B cell (primary cell): ENCODE measurements around the gene AATK. TPM values are rescaled to one million over a fixed set of nuclear protein-coding genes. Genes with fewer than 3 reads are reported as not detected.

Experiments used
- ATAC-seq: fragments of 200-7000 bp; cut with Tn5 transposase; one replicate; pipeline ENCODE4 v1.10.0; 2021; ENCODE audit warnings: low read depth, mild to moderate bottlenecking, moderate number of reproducible peaks, moderate library complexity
- CTCF ChIA-PET: fragments of 350-600 bp; sonication (Branson Sonifier 250); formaldehyde crosslinking; loops from one replicate; lab custom pipeline; 2021; ENCODE audit warnings: antibody characterized with exemption, inconsistent platforms; lab: Charles Lee
- POLR2A ChIA-PET: fragments of 350-600 bp; sonication (Branson Sonifier 250); formaldehyde crosslinking; loops from one replicate; lab custom pipeline; 2021; ENCODE audit warnings: antibody characterized with exemption; lab: Charles Lee
- DNase-seq: peaks from one replicate; pipeline ENCODE4 v3.0.0; 2013
- H2AFZ ChIP-seq: 2 replicates; pipeline ENCODE4 v1.6.1; 2012; ENCODE audit warnings: mild to moderate bottlenecking, low read depth, low read length; ENCODE audit not compliant: insufficient read depth, poor library complexity, severe bottlenecking
- H3K27ac ChIP-seq, 2 donors: 1 replicate in 1 of 2; 2 replicates in 1 of 2; pipeline ENCODE4 v1.5.1; 2012 to 2013; ENCODE audit warnings: low read length in 2 of 2, mild to moderate bottlenecking in 2 of 2, moderate library complexity in 1 of 2
- H3K27me3 ChIP-seq, 4 experiments: fragments of 200-600 bp in 1 of 4; sonication (generic) in 1 of 4; replicated peaks in 1 of 4; 1 replicate in 2 of 4; 2 replicates in 2 of 4; pipeline versions ENCODE4 v1.6.1 to v1.7.0; 2013 to 2016; ENCODE audit warnings: low read length in 3 of 4, mild to moderate bottlenecking in 2 of 4, mixed read lengths in 1 of 4, moderate library complexity in 1 of 4; ENCODE audit not compliant: insufficient read depth in 4 of 4, control insufficient read depth in 3 of 4; ENCODE audit errors: control extremely low read depth in 1 of 4
- H3K36me3 ChIP-seq, 2 experiments: replicated peaks in 1 of 2; 1 replicate in 1 of 2; 2 replicates in 1 of 2; pipeline versions ENCODE4 v1.6.1 to v1.7.1; 2013; ENCODE audit warnings: low read length in 1 of 2; ENCODE audit not compliant: insufficient read depth in 2 of 2, control insufficient read depth in 1 of 2; ENCODE audit errors: control extremely low read depth in 1 of 2, extremely low read depth in 1 of 2
- H3K4me1 ChIP-seq, 2 donors: fragments of 200-600 bp in 1 of 2; sonication (generic) in 1 of 2; 1 replicate in 1 of 2; 2 replicates in 1 of 2; pipeline versions ENCODE4 v1.5.1 to v1.6.1; 2013 to 2017; ENCODE audit warnings: low read length in 2 of 2; ENCODE audit not compliant: control insufficient read depth in 2 of 2, insufficient read depth in 2 of 2
- H3K4me2 ChIP-seq: replicated peaks from 2 replicates; pipeline ENCODE3; 2012; ENCODE audit warnings: mild to moderate bottlenecking, low read depth, low read length; ENCODE audit not compliant: poor library complexity, severe bottlenecking
- H3K4me3 ChIP-seq, 5 experiments: fragments of 200-600 bp in 1 of 5; sonication (generic) in 1 of 5; 1 replicate in 3 of 5; 2 replicates in 2 of 5; pipeline versions ENCODE4 v1.5.1 to v1.7.0; 2011 to 2016; ENCODE audit warnings: low read length in 4 of 5, mild to moderate bottlenecking in 4 of 5, low read depth in 2 of 5, control low read depth in 1 of 5, moderate library complexity in 1 of 5; ENCODE audit not compliant: insufficient read depth in 1 of 5; ENCODE audit errors: control extremely low read depth in 1 of 5, extremely low read depth in 1 of 5
- H3K79me2 ChIP-seq: fragments of 200-600 bp; sonication (generic); one replicate; pipeline ENCODE4 v1.6.0; 2016; ENCODE audit warnings: low read length; ENCODE audit not compliant: control insufficient read depth, insufficient read depth
- H3K9ac ChIP-seq: fragments of 200-600 bp; sonication (generic); 2 replicates; pipeline ENCODE4 v1.6.1; 2017; ENCODE audit warnings: mild to moderate bottlenecking, low read length, moderate library complexity
- H3K9me3 ChIP-seq, 3 donors: one replicate each; pipeline versions ENCODE4 v1.6.1 to v1.7.1; 2013; ENCODE audit warnings: low read length in 2 of 3; ENCODE audit not compliant: control insufficient read depth in 2 of 3, insufficient read depth in 1 of 3; ENCODE audit errors: control extremely low read depth in 1 of 3
- H4K20me1 ChIP-seq: 2 replicates; pipeline ENCODE4 v1.6.0; 2012; ENCODE audit warnings: mild to moderate bottlenecking, low read length; ENCODE audit not compliant: insufficient read depth, control insufficient read depth, poor library complexity, severe bottlenecking
- H3K27ac Mint-ChIP-seq: one replicate; pipeline ENCODE4 v1.8.0; 2021; ENCODE audit warnings: mixed read lengths
- H3K27me3 Mint-ChIP-seq: one replicate; pipeline ENCODE4 v1.8.0; 2021; ENCODE audit warnings: mixed read lengths
- H3K4me1 Mint-ChIP-seq: one replicate; pipeline ENCODE4 v1.8.0; 2021; ENCODE audit warnings: mixed read lengths
- H3K4me3 Mint-ChIP-seq: one replicate; pipeline ENCODE4 v1.8.0; 2021; ENCODE audit warnings: mixed read lengths
- H3K9me3 Mint-ChIP-seq: one replicate; pipeline ENCODE4 v1.8.0; 2022; ENCODE audit warnings: mixed read lengths; ENCODE audit not compliant: insufficient read depth
- EZH2 ChIP-seq: IDR thresholded peaks from 2 replicates; pipeline ENCODE4 v1.6.1; 2012; ENCODE audit warnings: borderline replicate concordance, low read depth, mild to moderate bottlenecking, moderate library complexity, low read length; ENCODE audit not compliant: insufficient read depth, poor library complexity, severe bottlenecking
- WGBS: methylation state at CpG from one replicate; pipeline ENCODE4 v1.1.5; 2013; ENCODE audit warnings: missing lambda C conversion rate; ENCODE audit not compliant: insufficient coverage; 5-methylcytosine and 5-hydroxymethylcytosine counted together
- intact Hi-C: fragments of 100-400 bp; cut with micrococcal nuclease; formaldehyde crosslinking; loops from one replicate; pipeline ENCODE4 v1.10.0; 2022
- polyA plus RNA-seq: library from polyadenylated mRNA; depleted of rRNA; stranded (reverse); fragments of >200 nt; gene quantifications from 2 replicates; pipeline ENCODE4 v1.2.3, GENCODE V29; 2012
- total RNA-seq, 2 donors: library from RNA; stranded (reverse); fragments of 120-200 nt in 1 of 2; gene quantifications; 1 replicate in 1 of 2; 2 replicates in 1 of 2; pipeline versions ENCODE4 v1.2.3 to v1.2.4, GENCODE V29; 2013 to 2022
- TF ChIP-seq, protein P1 (sequence below): fragments of 200-600 bp; IDR thresholded peaks from one replicate; pipeline ENCODE4 v1.8.0; 2022; ENCODE audit warnings: antibody characterized with exemption, mild to moderate bottlenecking

AATK gene
- total and polyA plus RNA-seq, 2 donors (not counting 1 experiment from before 2014, with no cell fraction given): 0.21 to 1.7 TPM

DNA sequence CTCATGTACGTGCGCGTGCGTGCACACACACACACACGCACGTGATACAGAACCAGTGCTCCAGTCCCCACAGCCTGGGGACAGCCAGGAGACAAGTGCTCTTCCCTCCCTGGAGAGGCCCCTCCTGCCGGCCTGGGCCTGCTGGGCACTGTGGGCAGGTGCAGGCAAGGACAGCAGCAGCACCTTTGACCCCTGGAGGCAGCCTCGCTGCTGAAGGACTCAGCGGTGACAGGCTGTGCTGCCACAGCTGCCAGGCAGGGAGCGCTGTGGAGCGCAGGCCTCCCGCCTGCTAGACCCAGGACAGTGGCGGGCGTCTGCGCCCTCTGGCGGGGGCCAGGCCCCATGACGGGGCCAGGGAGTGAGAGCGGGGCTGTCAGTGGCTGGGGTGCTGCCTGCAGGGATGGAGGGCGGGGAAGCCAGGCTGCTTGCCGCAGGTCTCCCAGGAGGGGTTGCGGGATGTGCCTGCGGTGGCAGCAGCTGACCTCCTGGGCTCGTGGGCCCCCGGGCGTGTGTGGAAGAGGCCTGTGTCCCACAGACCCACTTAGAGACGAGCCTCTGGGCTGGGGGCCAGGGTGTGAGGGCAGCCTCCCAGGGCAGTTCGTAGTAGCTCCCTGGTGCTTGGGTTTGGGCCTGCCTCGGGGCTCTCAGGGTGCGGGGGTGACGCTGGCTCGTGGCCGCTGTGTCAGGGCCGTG lies 64.3 kb downstream of the AATK start:
- WGBS: 39% methylated on average over 33 of the region's 33 CpGs
- Histone ChIP-seq H3K9me3 (no peaks in the 10 kb centered on the region), H3K27ac (no peak overlapping the region), H3K4me3 (no peak overlapping the region), H3K9ac (no peak overlapping the region), H2AFZ (no peak overlapping the region), H3K4me2 (peak overlapping the region; percentile 32), H3K4me1 (peaks cover 0 to 7% of the 10 kb centered on the region in 2 donors), H3K36me3 (no peaks in the 10 kb centered on the region), H4K20me1 (no peaks in the 10 kb centered on the region), H3K79me2 (no peaks in the 10 kb centered on the region), H3K27me3 (peaks cover 0 to 17% (median 2%) of the 10 kb centered on the region in 4 experiments)
- Mint-ChIP-seq H3K4me3 (no peak overlapping the region), H3K9me3 (no peaks in the 10 kb centered on the region), H3K27ac (no peak overlapping the region), H3K27me3 (peaks cover 4% of the 10 kb centered on the region), H3K4me1 (no peaks in the 10 kb centered on the region)
- DNase-seq: peak; percentile 89
- intact Hi-C loops: loop anchor here (1.0 kb wide), 1 partner anchor 78 kb away; no protein-coding TSS in a partner anchor
- POLR2A ChIA-PET: no interaction called here
- TF ChIP-seq, protein P1, sequence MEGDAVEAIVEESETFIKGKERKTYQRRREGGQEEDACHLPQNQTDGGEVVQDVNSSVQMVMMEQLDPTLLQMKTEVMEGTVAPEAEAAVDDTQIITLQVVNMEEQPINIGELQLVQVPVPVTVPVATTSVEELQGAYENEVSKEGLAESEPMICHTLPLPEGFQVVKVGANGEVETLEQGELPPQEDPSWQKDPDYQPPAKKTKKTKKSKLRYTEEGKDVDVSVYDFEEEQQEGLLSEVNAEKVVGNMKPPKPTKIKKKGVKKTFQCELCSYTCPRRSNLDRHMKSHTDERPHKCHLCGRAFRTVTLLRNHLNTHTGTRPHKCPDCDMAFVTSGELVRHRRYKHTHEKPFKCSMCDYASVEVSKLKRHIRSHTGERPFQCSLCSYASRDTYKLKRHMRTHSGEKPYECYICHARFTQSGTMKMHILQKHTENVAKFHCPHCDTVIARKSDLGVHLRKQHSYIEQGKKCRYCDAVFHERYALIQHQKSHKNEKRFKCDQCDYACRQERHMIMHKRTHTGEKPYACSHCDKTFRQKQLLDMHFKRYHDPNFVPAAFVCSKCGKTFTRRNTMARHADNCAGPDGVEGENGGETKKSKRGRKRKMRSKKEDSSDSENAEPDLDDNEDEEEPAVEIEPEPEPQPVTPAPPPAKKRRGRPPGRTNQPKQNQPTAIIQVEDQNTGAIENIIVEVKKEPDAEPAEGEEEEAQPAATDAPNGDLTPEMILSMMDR: peak; percentile 100
- no peak for TF ChIP-seq EZH2
- CTCF ChIA-PET: interaction anchor here (0.6 to 5.3 kb wide), 12 partner anchors 10 to 705 kb away, joined by 3 to 36 read pairs (median 4); partner anchors contain the start of genes NDUFAF8 and TEPSIN
- peak; percentile 100 for ATAC-seq

- no peak overlapping the region for H3K9ac ChIP-seq
- 95% methylated on average over 10 of the region's 10 CpGs for WGBS
- H3K27me3 ChIP-seq: peaks cover 0 to 20% (median 2%) of the 10 kb centered on the region in 4 experiments
- H2AFZ ChIP-seq: no peak overlapping the region
- ChIA-PET CTCF (no interaction called here), POLR2A (no interaction called here)
- Mint-ChIP-seq H3K27me3 (peaks cover 10% of the 10 kb centered on the region), H3K27ac (no peak overlapping the region), H3K4me3 (no peak overlapping the region), H3K4me1 (no peaks in the 10 kb centered on the region), H3K9me3 (no peaks in the 10 kb centered on the region)
- H3K36me3 ChIP-seq: no peaks in the 10 kb centered on the region
- no peaks in the 10 kb centered on the region for H3K79me2 ChIP-seq
- H3K4me2 ChIP-seq: no peak overlapping the region
- no peaks in the 10 kb centered on the region for H3K9me3 ChIP-seq
- no peak overlapping the region for H3K4me3 ChIP-seq
- peaks cover 0 to 7% of the 10 kb centered on the region in 2 donors for H3K4me1 ChIP-seq
- intact Hi-C loops: loop anchor here (1.0 kb wide), 1 partner anchor 77 kb away; no protein-coding TSS in a partner anchor
- TF ChIP-seq, protein P1: no peak
- TF ChIP-seq EZH2: no peak
- ATAC-seq (no peak), DNase-seq (no peak)
- no peak overlapping the region for H3K27ac ChIP-seq
- H4K20me1 ChIP-seq: no peaks in the 10 kb centered on the region
Measured at GRCh38 chr17:81100668-81101067, 65.4 kb downstream of the AATK start.
